H1 (cell line): ENCODE data around the gene ZMYND15.

Experiments used
- POLR2A ChIP-seq, 2 experiments: IDR thresholded peaks; 1 replicate in 1 of 2; 2 replicates in 1 of 2; pipeline ENCODE4 v1.6.1; 2011; ENCODE audit warnings: low read depth in 2 of 2, low read length in 2 of 2, mild to moderate bottlenecking in 2 of 2; ENCODE audit errors: control extremely low read depth in 1 of 2
- RXRA ChIP-seq: IDR thresholded peaks from 2 replicates; pipeline ENCODE4 v1.6.1; 2011; ENCODE audit warnings: low read depth, mild to moderate bottlenecking, low read length, moderate library complexity; ENCODE audit not compliant: insufficient read depth
- TCF12 ChIP-seq: IDR thresholded peaks from 2 replicates; pipeline ENCODE4 v1.6.1; 2011; ENCODE audit warnings: low read depth, mild to moderate bottlenecking, low read length
- ZNF274 ChIP-seq: IDR thresholded peaks from 2 replicates; pipeline ENCODE4 v1.7.0; 2012; ENCODE audit warnings: low read length, borderline replicate concordance; ENCODE audit errors: extremely low read depth
- TF ChIP-seq, protein P1 (sequence below), 3 experiments: IDR thresholded peaks; 1 replicate in 2 of 3; 2 replicates in 1 of 3; pipeline versions ENCODE4 v1.5.1 to v1.6.1; 2011; ENCODE audit warnings: low read length in 3 of 3, mild to moderate bottlenecking in 3 of 3, inconsistent platforms in 2 of 3, low read depth in 1 of 3, moderate library complexity in 1 of 3; ENCODE audit not compliant: insufficient read depth in 1 of 3; ENCODE audit errors: control extremely low read depth in 1 of 3

DNA sequence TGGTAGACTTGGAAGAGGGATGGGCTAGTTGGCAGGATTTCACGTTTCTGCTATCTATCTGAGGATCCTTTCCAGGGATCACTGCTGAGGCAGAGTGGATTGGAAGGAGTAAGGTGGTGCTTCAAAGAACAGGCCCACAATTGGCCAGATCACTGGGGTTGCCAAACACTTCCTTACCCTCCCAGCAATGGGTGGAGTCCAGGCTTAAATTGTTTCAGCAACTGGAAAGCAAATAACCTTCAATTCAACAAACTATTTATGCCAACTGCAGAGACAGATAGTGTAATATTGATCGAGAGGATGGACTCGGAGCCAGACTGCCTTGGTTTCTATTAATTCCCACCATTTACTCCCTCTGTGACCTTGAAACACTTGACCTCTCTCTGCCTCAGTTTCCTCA lies 27.1 kb upstream of the ZMYND15 start:
- no peak for TF ChIP-seq ZNF274
- TF ChIP-seq POLR2A (IDR thresholded peaks at IDR 0.05; ENCODE audit: control extremely low read depth in 1 of 2, low read depth in 2 of 2, low read length in 2 of 2) = no peak
- no peak for TF ChIP-seq RXRA
- TF ChIP-seq, protein P1, sequence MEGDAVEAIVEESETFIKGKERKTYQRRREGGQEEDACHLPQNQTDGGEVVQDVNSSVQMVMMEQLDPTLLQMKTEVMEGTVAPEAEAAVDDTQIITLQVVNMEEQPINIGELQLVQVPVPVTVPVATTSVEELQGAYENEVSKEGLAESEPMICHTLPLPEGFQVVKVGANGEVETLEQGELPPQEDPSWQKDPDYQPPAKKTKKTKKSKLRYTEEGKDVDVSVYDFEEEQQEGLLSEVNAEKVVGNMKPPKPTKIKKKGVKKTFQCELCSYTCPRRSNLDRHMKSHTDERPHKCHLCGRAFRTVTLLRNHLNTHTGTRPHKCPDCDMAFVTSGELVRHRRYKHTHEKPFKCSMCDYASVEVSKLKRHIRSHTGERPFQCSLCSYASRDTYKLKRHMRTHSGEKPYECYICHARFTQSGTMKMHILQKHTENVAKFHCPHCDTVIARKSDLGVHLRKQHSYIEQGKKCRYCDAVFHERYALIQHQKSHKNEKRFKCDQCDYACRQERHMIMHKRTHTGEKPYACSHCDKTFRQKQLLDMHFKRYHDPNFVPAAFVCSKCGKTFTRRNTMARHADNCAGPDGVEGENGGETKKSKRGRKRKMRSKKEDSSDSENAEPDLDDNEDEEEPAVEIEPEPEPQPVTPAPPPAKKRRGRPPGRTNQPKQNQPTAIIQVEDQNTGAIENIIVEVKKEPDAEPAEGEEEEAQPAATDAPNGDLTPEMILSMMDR (IDR thresholded peaks at IDR 0.05; ENCODE audit: control extremely low read depth in 1 of 3, insufficient read depth in 1 of 3, low read depth in 1 of 3, low read length in 3 of 3) = no peak
- no peak for TF ChIP-seq TCF12
